Liver (tissue), 9 donors: Measurements from ENCODE around the gene CALML3. TPM values are rescaled to one million over a fixed set of nuclear protein-coding genes. Genes with fewer than 3 reads are reported as not detected.

Experiments
- DNase-seq: peaks from one replicate; pipeline ENCODE4 v3.0.0-alpha.2; 2017; ENCODE audit warnings: low spot score
- H3K27ac ChIP-seq, 2 donors: one replicate each; pipeline ENCODE4 v1.7.0; 2013; ENCODE audit warnings: inconsistent platforms in 2 of 2, low read length in 2 of 2, control low read depth in 1 of 2, low read depth in 1 of 2, mild to moderate bottlenecking in 1 of 2
- H3K27me3 ChIP-seq, 4 donors: one replicate each; pipeline versions ENCODE4 v1.6.1 to v1.7.0; 2013; ENCODE audit warnings: low read length in 3 of 4, inconsistent platforms in 1 of 4, mild to moderate bottlenecking in 1 of 4, moderate library complexity in 1 of 4; ENCODE audit not compliant: control insufficient read depth in 4 of 4, insufficient read depth in 4 of 4
- H3K36me3 ChIP-seq, 4 donors: one replicate each; pipeline versions ENCODE4 v1.6.1 to v1.7.0; 2013; ENCODE audit warnings: low read length in 3 of 4, mild to moderate bottlenecking in 3 of 4, low read depth in 1 of 4, moderate library complexity in 1 of 4; ENCODE audit not compliant: control insufficient read depth in 4 of 4, insufficient read depth in 3 of 4
- H3K4me1 ChIP-seq, 4 donors: one replicate each; pipeline versions ENCODE4 v1.6.1 to v1.7.0; 2013; ENCODE audit warnings: low read length in 3 of 4, mild to moderate bottlenecking in 3 of 4, moderate library complexity in 1 of 4; ENCODE audit not compliant: control insufficient read depth in 4 of 4, insufficient read depth in 4 of 4
- H3K4me3 ChIP-seq, 3 donors: one replicate each; pipeline versions ENCODE4 v1.6.1 to v1.7.0; 2013; ENCODE audit warnings: low read length in 3 of 3, control low read depth in 1 of 3, low read depth in 1 of 3, mild to moderate bottlenecking in 1 of 3
- H3K9ac ChIP-seq, 2 donors: one replicate each; pipeline ENCODE4 v1.7.0; 2013; ENCODE audit warnings: low read length in 2 of 2, mild to moderate bottlenecking in 2 of 2, moderate library complexity in 2 of 2, control low read depth in 1 of 2, low read depth in 1 of 2
- H3K9me3 ChIP-seq, 4 donors: one replicate each; pipeline versions ENCODE4 v1.6.1 to v1.7.0; 2013; ENCODE audit warnings: low read length in 3 of 4; ENCODE audit not compliant: control insufficient read depth in 4 of 4
- ATF3 ChIP-seq: IDR thresholded peaks from 2 replicates; pipeline ENCODE4 v1.6.1; 2016; ENCODE audit warnings: antibody characterized with exemption
- CTCF ChIP-seq: fragments of 150-350 bp; IDR thresholded peaks from 2 replicates; pipeline ENCODE4 v1.5.1; 2017; ENCODE audit warnings: improper control_type of control experiment, low read depth, low read length; ENCODE audit not compliant: missing input control
- EGR1 ChIP-seq, 2 donors: IDR thresholded peaks; 2 replicates each; pipeline ENCODE4 v1.6.1; 2016 to 2018; ENCODE audit warnings: antibody characterized with exemption in 2 of 2, low read depth in 2 of 2
- FOXA1 ChIP-seq: IDR thresholded peaks from 2 replicates; pipeline ENCODE4 v1.6.1; 2016; ENCODE audit warnings: antibody characterized with exemption
- FOXA2 ChIP-seq: IDR thresholded peaks from 2 replicates; pipeline ENCODE4 v1.6.1; 2016; ENCODE audit warnings: antibody characterized with exemption
- GABPA ChIP-seq, 2 donors: IDR thresholded peaks in 1 of 2; conservative IDR thresholded peaks in 1 of 2; 2 replicates each; pipeline ENCODE4 v1.6.1; 2016; ENCODE audit warnings: antibody characterized with exemption in 2 of 2, mild to moderate bottlenecking in 1 of 2, moderate library complexity in 1 of 2
- HNF4A ChIP-seq, 2 donors: conservative IDR thresholded peaks; 2 replicates each; pipeline ENCODE4 v1.6.1; 2016; ENCODE audit warnings: antibody characterized with exemption in 2 of 2, mild to moderate bottlenecking in 2 of 2
- HNF4G ChIP-seq: IDR thresholded peaks from 2 replicates; pipeline ENCODE4 v1.6.1; 2016; ENCODE audit warnings: antibody characterized with exemption
- JUND ChIP-seq, 2 donors: IDR thresholded peaks; 2 replicates each; pipeline ENCODE4 v1.6.1; 2016; ENCODE audit warnings: antibody characterized with exemption in 2 of 2
- MAX ChIP-seq: IDR thresholded peaks from 2 replicates; pipeline ENCODE4 v1.6.1; 2016; ENCODE audit warnings: antibody characterized with exemption
- NR2F2 ChIP-seq: IDR thresholded peaks from 2 replicates; pipeline ENCODE4 v1.6.1; 2016; ENCODE audit warnings: antibody characterized with exemption
- RAD21 ChIP-seq, 2 donors: IDR thresholded peaks; 2 replicates each; pipeline ENCODE4 v1.6.1; 2016; ENCODE audit warnings: antibody characterized with exemption in 2 of 2, mild to moderate bottlenecking in 2 of 2
- REST ChIP-seq: IDR thresholded peaks from 2 replicates; pipeline ENCODE4 v1.6.1; 2016; ENCODE audit warnings: antibody characterized with exemption, mild to moderate bottlenecking
- RXRA ChIP-seq, 2 donors: IDR thresholded peaks; 2 replicates each; pipeline ENCODE4 v1.6.1; 2017 to 2018; ENCODE audit warnings: antibody characterized with exemption in 2 of 2, mild to moderate bottlenecking in 1 of 2
- SP1 ChIP-seq: IDR thresholded peaks from 2 replicates; pipeline ENCODE4 v1.6.1; 2018; ENCODE audit warnings: antibody characterized with exemption, mild to moderate bottlenecking
- TAF1 ChIP-seq: conservative IDR thresholded peaks from 2 replicates; pipeline ENCODE4 v1.6.1; 2016; ENCODE audit warnings: antibody characterized with exemption, mild to moderate bottlenecking
- YY1 ChIP-seq: IDR thresholded peaks from 2 replicates; pipeline ENCODE4 v1.6.1; 2016; ENCODE audit warnings: antibody characterized with exemption, mild to moderate bottlenecking
- ZBTB33 ChIP-seq: IDR thresholded peaks from 2 replicates; pipeline ENCODE4 v1.6.1; 2016; ENCODE audit warnings: antibody characterized with exemption
- WGBS: extraction: QIAGEN DNeasy Blood & Tissue Kit; methylation state at CpG from one replicate; pipeline ENCODE4 v1.1.7; 2013; 5-methylcytosine and 5-hydroxymethylcytosine counted together
- polyA plus RNA-seq, 2 donors: library from polyadenylated mRNA; stranded (reverse) in 1 of 2; unstranded in 1 of 2; fragments of 200-250 nt in 1 of 2; fragments of >200 nt in 1 of 2; fragmentation: Nextera tagmentation in 1 of 2; extraction: Ambion mirVana in 1 of 2; gene quantifications; one replicate each; pipeline versions ENCODE4 v1.2.1 to v1.2.3, GENCODE V29; 2013 to 2015
- total RNA-seq, 2 donors: library from RNA; depleted of rRNA; stranded (reverse); fragments of >200 nt; gene quantifications; one replicate each; pipeline ENCODE4 v1.2.3, GENCODE V29; 2014
- donor health status: healthy.
- donor health status: healthy.
- donor health status: healthy.
- donor health status: healthy.
- donor health status: healthy.

CALML3 gene
- total and polyA plus RNA-seq, 4 donors: not detected

GRCh38 chr10:5532307-5532605 is 7.5 kb downstream of the CALML3 start (continued):
- TF ChIP-seq CTCF (no peak), ZBTB33 (no peak), HNF4G (no peak), EGR1 (IDR thresholded peaks at IDR 0.05; ENCODE audit: low read depth in 2 of 2) (no peak), RXRA (IDR thresholded peaks at IDR 0.05) (no peak)

GRCh38 chr10:5532618-5533097 is 7.9 kb downstream of the CALML3 start:
- Histone ChIP-seq H3K27me3 (no peaks in the 10 kb centered on the region), H3K4me3 (no peak overlapping the region), H3K9ac (no peak overlapping the region), H3K4me1 (peaks cover 12 to 42% (median 31%) of the 10 kb centered on the region in 4 donors), H3K36me3 (no peaks in the 10 kb centered on the region), H3K27ac (no peak overlapping the region), H3K9me3 (no peaks in the 10 kb centered on the region)
- no peak for DNase-seq
- WGBS: 89% methylated on average over 6 of the region's 6 CpGs
- TF ChIP-seq HNF4A (conservative IDR thresholded peaks at IDR 0.05) (no peak), GABPA (IDR thresholded peaks at IDR 0.05 in 1 of 2, conservative IDR thresholded peaks at IDR 0.05 in 1 of 2) (no peak), NR2F2 (no peak)

- Histone ChIP-seq H3K9ac (no peak overlapping the region), H3K4me3 (no peak overlapping the region), H3K9me3 (no peaks in the 10 kb centered on the region), H3K27me3 (no peaks in the 10 kb centered on the region), H3K36me3 (no peaks in the 10 kb centered on the region), H3K27ac (no peak overlapping the region), H3K4me1 (peaks cover 12 to 37% (median 28%) of the 10 kb centered on the region in 4 donors)
- 95% methylated on average over 21 of the region's 21 CpGs for WGBS
- TF ChIP-seq GABPA (IDR thresholded peaks at IDR 0.05 in 1 of 2, conservative IDR thresholded peaks at IDR 0.05 in 1 of 2) (no peak), RXRA (IDR thresholded peaks at IDR 0.05) (no peak), HNF4A (conservative IDR thresholded peaks at IDR 0.05) (no peak), JUND (IDR thresholded peaks at IDR 0.05) (no peak), FOXA2 (no peak), ATF3 (no peak), YY1 (no peak), CTCF (no peak), EGR1 (IDR thresholded peaks at IDR 0.05; ENCODE audit: low read depth in 2 of 2) (no peak), FOXA1 (no peak), MAX (no peak), RAD21 (IDR thresholded peaks at IDR 0.05) (no peak), TAF1 (no peak), REST (no peak), ZBTB33 (no peak), NR2F2 (no peak), SP1 (no peak), HNF4G (no peak)
- DNase-seq: no peak
Measured at GRCh38 chr10:5533098-5533731, 8.5 kb downstream of the CALML3 start.
